GM23338 (cell line): Measurements from ENCODE around the gene POU3F2. TPM values are rescaled to one million over a fixed set of nuclear protein-coding genes. Genes with fewer than 3 reads are reported as not detected.

Source experiments
- ATAC-seq: fragments of 200-7000 bp; cut with Tn5 transposase; 3 replicates; pipeline ENCODE4 v1.9.1; 2020
- DNase-seq: peaks from one replicate; pipeline ENCODE4 v3.0.0-alpha.2; 2015; ENCODE audit warnings: low spot score
- H2AFZ ChIP-seq: fragments of 200-600 bp; sonication (generic); 2 replicates; pipeline ENCODE4 v1.8.0; 2016; ENCODE audit warnings: antibody characterized with exemption, mild to moderate bottlenecking, moderate library complexity
- H3F3A ChIP-seq: fragments of 200-600 bp; sonication (generic); replicated peaks from 2 replicates; pipeline ENCODE4 v1.8.0; 2017; ENCODE audit warnings: antibody characterized with exemption, mixed run types, low read depth
- H3K27ac ChIP-seq: fragments of 200-600 bp; sonication (generic); 2 replicates; pipeline ENCODE4 v1.6.1; 2016; ENCODE audit warnings: low read depth
- H3K27me3 ChIP-seq: fragments of 200-600 bp; sonication (generic); 2 replicates; pipeline ENCODE4 v1.8.0; 2016; ENCODE audit warnings: mild to moderate bottlenecking, mixed run types, moderate library complexity; ENCODE audit not compliant: insufficient read depth
- H3K36me3 ChIP-seq: fragments of 200-600 bp; sonication (generic); 2 replicates; pipeline ENCODE4 v1.8.0; 2016; ENCODE audit warnings: mild to moderate bottlenecking; ENCODE audit not compliant: insufficient read depth
- H3K4me1 ChIP-seq: fragments of 200-600 bp; sonication (generic); 2 replicates; pipeline ENCODE4 v1.8.0; 2016; ENCODE audit warnings: mild to moderate bottlenecking, moderate library complexity; ENCODE audit not compliant: insufficient read depth
- H3K4me2 ChIP-seq: fragments of 200-600 bp; sonication (generic); 2 replicates; pipeline ENCODE4 v1.7.1; 2017; ENCODE audit warnings: mixed run types
- H3K4me3 ChIP-seq: fragments of 200-600 bp; sonication (generic); 2 replicates; pipeline ENCODE4 v1.6.1; 2016; ENCODE audit warnings: mixed run types
- H3K79me2 ChIP-seq: fragments of 200-600 bp; sonication (generic); replicated peaks from 2 replicates; pipeline ENCODE4 v1.8.0; 2017; ENCODE audit warnings: mild to moderate bottlenecking; ENCODE audit not compliant: insufficient read depth
- H3K9me2 ChIP-seq: fragments of 200-600 bp; sonication (generic); 2 replicates; pipeline ENCODE4 v1.8.0; 2017; ENCODE audit not compliant: insufficient read depth
- H4K20me1 ChIP-seq: fragments of 200-600 bp; sonication (generic); replicated peaks from 2 replicates; pipeline ENCODE4 v1.8.0; 2017; ENCODE audit warnings: mild to moderate bottlenecking; ENCODE audit not compliant: insufficient read depth
- H3K27ac Mint-ChIP-seq: 2 replicates; pipeline ENCODE4 v1.8.0; 2020; ENCODE audit warnings: inconsistent platforms, mild to moderate bottlenecking, moderate library complexity, mixed read lengths
- H3K27me3 Mint-ChIP-seq: 3 replicates; pipeline ENCODE4 v1.8.0; 2022; ENCODE audit warnings: low read depth, mild to moderate bottlenecking, moderate library complexity, mixed read lengths, inconsistent platforms; ENCODE audit not compliant: insufficient read depth, poor library complexity
- H3K36me3 Mint-ChIP-seq: 3 replicates; pipeline ENCODE4 v1.8.0; 2021; ENCODE audit warnings: low read depth, mild to moderate bottlenecking, inconsistent platforms, moderate library complexity, mixed read lengths
- H3K4me1 Mint-ChIP-seq: 3 replicates; pipeline ENCODE4 v1.8.0; 2020; ENCODE audit warnings: mild to moderate bottlenecking, inconsistent platforms, mixed read lengths
- H3K4me3 Mint-ChIP-seq: 3 replicates; pipeline ENCODE4 v1.8.0; 2021; ENCODE audit warnings: moderate library complexity, mild to moderate bottlenecking, inconsistent platforms, mixed read lengths
- H3K9me3 Mint-ChIP-seq: 3 replicates; pipeline ENCODE4 v1.8.0; 2020; ENCODE audit warnings: moderate library complexity, mild to moderate bottlenecking, inconsistent platforms, mixed read lengths
- CREB1 ChIP-seq: fragments of 250-450 bp; sonication (Bioruptor Pico); IDR thresholded peaks from 2 replicates; pipeline ENCODE4 v1.5.0; 2020; ENCODE audit warnings: low read depth, mild to moderate bottlenecking, moderate library complexity
- EZH2 ChIP-seq: fragments of 200-600 bp; sonication (generic); IDR thresholded peaks from one replicate; pipeline ENCODE4 v1.8.0; 2017; ENCODE audit warnings: antibody characterized with exemption, mild to moderate bottlenecking, low read depth; ENCODE audit not compliant: unreplicated experiment
- EZH2phosphoT487 ChIP-seq: fragments of 200-600 bp; sonication (generic); IDR thresholded peaks from one replicate; pipeline ENCODE4 v1.8.1; 2018; ENCODE audit warnings: antibody characterized with exemption; ENCODE audit not compliant: unreplicated experiment
- JUNB ChIP-seq: IDR thresholded peaks from one replicate; pipeline ENCODE4 v1.6.1; 2016; ENCODE audit warnings: antibody characterized with exemption; ENCODE audit not compliant: unreplicated experiment
- POLR2AphosphoS5 ChIP-seq: IDR thresholded peaks from 2 replicates; pipeline ENCODE4 v1.6.1; 2016; ENCODE audit warnings: antibody characterized with exemption, low read depth
- STAT1 ChIP-seq: IDR thresholded peaks from one replicate; pipeline ENCODE4 v1.6.1; 2016; ENCODE audit warnings: antibody characterized with exemption; ENCODE audit not compliant: unreplicated experiment
- ZNF331 ChIP-seq: fragments of 250-450 bp; sonication (Bioruptor Pico); IDR thresholded peaks from 2 replicates; pipeline ENCODE4 v1.5.0; 2020; ENCODE audit warnings: low read depth, mild to moderate bottlenecking, moderate library complexity
- polyA plus RNA-seq: library from polyadenylated mRNA; unstranded; fragments of >200 nt; fragmentation: Nextera tagmentation; extraction: Ambion mirVana; gene quantifications from 2 replicates; pipeline ENCODE4 v1.2.1, GENCODE V29; 2016
- total RNA-seq: library from RNA; depleted of rRNA; stranded (reverse); fragments of >200 nt; shearing (Covaris generic); gene quantifications from 2 replicates; pipeline ENCODE4 v1.2.3, GENCODE V29; 2014
- TF ChIP-seq, protein P1 (sequence below): IDR thresholded peaks from 2 replicates; pipeline ENCODE4 v1.6.1; 2016; ENCODE audit warnings: antibody characterized with exemption
- TF ChIP-seq, protein P2 (sequence below): IDR thresholded peaks from one replicate; pipeline ENCODE4 v1.6.1; 2018; ENCODE audit warnings: antibody characterized with exemption; ENCODE audit not compliant: unreplicated experiment
- TF ChIP-seq, protein P3 (sequence below), 2 experiments: fragments of 200-600 bp in 1 of 2; sonication (generic) in 1 of 2; conservative IDR thresholded peaks; 2 replicates each; pipeline versions ENCODE4 v1.5.1 to v1.6.1; 2016 to 2017; ENCODE audit warnings: antibody characterized with exemption in 2 of 2, low read depth in 2 of 2, mild to moderate bottlenecking in 2 of 2, moderate library complexity in 1 of 2

The POU3F2 gene
- total and polyA plus RNA-seq, 2 experiments from 2014 or later, result 0.26 to 0.76 TPM

DNA sequence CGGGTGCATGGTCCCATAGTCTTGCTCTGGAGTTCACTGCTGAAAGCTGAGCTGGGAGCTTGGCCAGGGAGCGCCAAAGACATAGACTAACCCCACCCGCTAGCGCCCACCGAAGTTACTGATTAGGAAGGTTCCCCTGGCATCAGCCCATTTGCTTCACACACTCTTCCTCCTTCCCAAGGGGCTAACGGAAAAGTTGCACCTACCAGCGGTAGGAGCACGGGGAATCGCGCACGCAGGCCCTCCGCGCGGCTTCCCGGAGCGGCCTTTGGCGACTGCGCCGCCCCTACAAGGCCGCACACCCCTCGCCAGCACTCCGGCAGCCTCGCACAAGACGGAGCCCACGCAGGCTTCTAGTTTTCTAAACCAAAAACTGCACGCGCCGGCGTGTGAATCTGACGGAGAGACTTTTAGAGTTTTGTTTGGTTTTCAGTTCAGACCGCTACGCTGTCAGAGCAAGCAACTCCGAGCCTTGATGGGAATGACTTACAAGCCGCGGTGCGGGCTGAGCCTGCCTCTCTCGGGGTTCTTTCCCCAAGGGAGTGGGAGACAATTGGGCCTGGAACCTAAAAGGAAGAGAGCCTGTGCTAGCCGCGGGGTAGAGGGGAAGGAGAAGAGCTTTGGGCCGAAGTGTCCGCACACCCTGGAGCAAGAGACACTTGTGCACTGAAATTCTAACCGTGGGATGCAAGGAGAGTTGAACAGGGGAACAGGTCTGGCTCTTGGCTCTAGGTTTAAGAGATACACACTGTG is 891 bp upstream of the POU3F2 start:
- Histone ChIP-seq H3K27ac (no peak overlapping the region), H3K36me3 (no peaks in the 10 kb centered on the region), H3F3A (peaks cover 15% of the 10 kb centered on the region), H3K4me3 (peak overlapping the region; percentile 66), H3K4me2 (peak overlapping the region; percentile 90), H4K20me1 (peaks cover 12% of the 10 kb centered on the region), H3K79me2 (no peaks in the 10 kb centered on the region), H3K9me2 (no peaks in the 10 kb centered on the region), H3K4me1 (peaks cover 60% of the 10 kb centered on the region), H2AFZ (peak overlapping the region; percentile 94), H3K27me3 (peaks cover 96% of the 10 kb centered on the region)
- ATAC-seq (peak; percentile 4), DNase-seq (peak; percentile 71)
- Mint-ChIP-seq H3K4me3 (peak overlapping the region; percentile 71), H3K4me1 (peaks cover 57% of the 10 kb centered on the region), H3K27me3 (peaks cover 92% of the 10 kb centered on the region), H3K9me3 (no peaks in the 10 kb centered on the region; the same call in 2 of the 3 replicates), H3K27ac (no peak overlapping the region), H3K36me3 (no peaks in the 10 kb centered on the region; the same call in 2 of the 3 replicates)
- peak; percentile 76 for TF ChIP-seq EZH2phosphoT487
- no peak for TF ChIP-seq STAT1
- no peak for TF ChIP-seq CREB1 (CRISPR knock-in tag)
- TF ChIP-seq, protein P1, sequence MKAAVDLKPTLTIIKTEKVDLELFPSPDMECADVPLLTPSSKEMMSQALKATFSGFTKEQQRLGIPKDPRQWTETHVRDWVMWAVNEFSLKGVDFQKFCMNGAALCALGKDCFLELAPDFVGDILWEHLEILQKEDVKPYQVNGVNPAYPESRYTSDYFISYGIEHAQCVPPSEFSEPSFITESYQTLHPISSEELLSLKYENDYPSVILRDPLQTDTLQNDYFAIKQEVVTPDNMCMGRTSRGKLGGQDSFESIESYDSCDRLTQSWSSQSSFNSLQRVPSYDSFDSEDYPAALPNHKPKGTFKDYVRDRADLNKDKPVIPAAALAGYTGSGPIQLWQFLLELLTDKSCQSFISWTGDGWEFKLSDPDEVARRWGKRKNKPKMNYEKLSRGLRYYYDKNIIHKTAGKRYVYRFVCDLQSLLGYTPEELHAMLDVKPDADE, result no peak
- no peak for TF ChIP-seq POLR2AphosphoS5
- peak; percentile 95 for TF ChIP-seq EZH2

GRCh38 chr6:98835149-98836024 is 1.0 kb downstream of the POU3F2 start:
- peak overlapping the region; percentile 59 for H3K4me3 ChIP-seq
- peak overlapping the region; percentile 65; the same call in 1 of the 2 replicates for H2AFZ ChIP-seq
- peak; percentile 61 for DNase-seq
- Mint-ChIP-seq H3K9me3 (no peaks in the 10 kb centered on the region; the same call in 2 of the 3 replicates), H3K4me3 (peak overlapping the region; percentile 72), H3K36me3 (no peaks in the 10 kb centered on the region; the same call in 2 of the 3 replicates), H3K27ac (no peak overlapping the region), H3K27me3 (peaks cover 89% of the 10 kb centered on the region), H3K4me1 (peaks cover 52% of the 10 kb centered on the region)
- H3F3A ChIP-seq, result peaks cover 17% of the 10 kb centered on the region
- no peaks in the 10 kb centered on the region for H3K79me2 ChIP-seq
- H3K4me1 ChIP-seq, result peaks cover 64% of the 10 kb centered on the region
- H3K27ac ChIP-seq, result no peak overlapping the region
- no peaks in the 10 kb centered on the region for H3K36me3 ChIP-seq
- H3K4me2 ChIP-seq, result peak overlapping the region; percentile 79
- H3K9me2 ChIP-seq, result no peaks in the 10 kb centered on the region
- peaks cover 96% of the 10 kb centered on the region for H3K27me3 ChIP-seq
- ATAC-seq, result peak; percentile 1
- H4K20me1 ChIP-seq, result peaks cover 4% of the 10 kb centered on the region
- TF ChIP-seq, protein P2, sequence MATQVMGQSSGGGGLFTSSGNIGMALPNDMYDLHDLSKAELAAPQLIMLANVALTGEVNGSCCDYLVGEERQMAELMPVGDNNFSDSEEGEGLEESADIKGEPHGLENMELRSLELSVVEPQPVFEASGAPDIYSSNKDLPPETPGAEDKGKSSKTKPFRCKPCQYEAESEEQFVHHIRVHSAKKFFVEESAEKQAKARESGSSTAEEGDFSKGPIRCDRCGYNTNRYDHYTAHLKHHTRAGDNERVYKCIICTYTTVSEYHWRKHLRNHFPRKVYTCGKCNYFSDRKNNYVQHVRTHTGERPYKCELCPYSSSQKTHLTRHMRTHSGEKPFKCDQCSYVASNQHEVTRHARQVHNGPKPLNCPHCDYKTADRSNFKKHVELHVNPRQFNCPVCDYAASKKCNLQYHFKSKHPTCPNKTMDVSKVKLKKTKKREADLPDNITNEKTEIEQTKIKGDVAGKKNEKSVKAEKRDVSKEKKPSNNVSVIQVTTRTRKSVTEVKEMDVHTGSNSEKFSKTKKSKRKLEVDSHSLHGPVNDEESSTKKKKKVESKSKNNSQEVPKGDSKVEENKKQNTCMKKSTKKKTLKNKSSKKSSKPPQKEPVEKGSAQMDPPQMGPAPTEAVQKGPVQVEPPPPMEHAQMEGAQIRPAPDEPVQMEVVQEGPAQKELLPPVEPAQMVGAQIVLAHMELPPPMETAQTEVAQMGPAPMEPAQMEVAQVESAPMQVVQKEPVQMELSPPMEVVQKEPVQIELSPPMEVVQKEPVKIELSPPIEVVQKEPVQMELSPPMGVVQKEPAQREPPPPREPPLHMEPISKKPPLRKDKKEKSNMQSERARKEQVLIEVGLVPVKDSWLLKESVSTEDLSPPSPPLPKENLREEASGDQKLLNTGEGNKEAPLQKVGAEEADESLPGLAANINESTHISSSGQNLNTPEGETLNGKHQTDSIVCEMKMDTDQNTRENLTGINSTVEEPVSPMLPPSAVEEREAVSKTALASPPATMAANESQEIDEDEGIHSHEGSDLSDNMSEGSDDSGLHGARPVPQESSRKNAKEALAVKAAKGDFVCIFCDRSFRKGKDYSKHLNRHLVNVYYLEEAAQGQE, result no peak
- TF ChIP-seq, protein P1, result no peak
- TF ChIP-seq EZH2, result peak; percentile 91
- TF ChIP-seq EZH2phosphoT487, result peak; percentile 65
- no peak for TF ChIP-seq JUNB
- TF ChIP-seq, protein P3, sequence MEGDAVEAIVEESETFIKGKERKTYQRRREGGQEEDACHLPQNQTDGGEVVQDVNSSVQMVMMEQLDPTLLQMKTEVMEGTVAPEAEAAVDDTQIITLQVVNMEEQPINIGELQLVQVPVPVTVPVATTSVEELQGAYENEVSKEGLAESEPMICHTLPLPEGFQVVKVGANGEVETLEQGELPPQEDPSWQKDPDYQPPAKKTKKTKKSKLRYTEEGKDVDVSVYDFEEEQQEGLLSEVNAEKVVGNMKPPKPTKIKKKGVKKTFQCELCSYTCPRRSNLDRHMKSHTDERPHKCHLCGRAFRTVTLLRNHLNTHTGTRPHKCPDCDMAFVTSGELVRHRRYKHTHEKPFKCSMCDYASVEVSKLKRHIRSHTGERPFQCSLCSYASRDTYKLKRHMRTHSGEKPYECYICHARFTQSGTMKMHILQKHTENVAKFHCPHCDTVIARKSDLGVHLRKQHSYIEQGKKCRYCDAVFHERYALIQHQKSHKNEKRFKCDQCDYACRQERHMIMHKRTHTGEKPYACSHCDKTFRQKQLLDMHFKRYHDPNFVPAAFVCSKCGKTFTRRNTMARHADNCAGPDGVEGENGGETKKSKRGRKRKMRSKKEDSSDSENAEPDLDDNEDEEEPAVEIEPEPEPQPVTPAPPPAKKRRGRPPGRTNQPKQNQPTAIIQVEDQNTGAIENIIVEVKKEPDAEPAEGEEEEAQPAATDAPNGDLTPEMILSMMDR (conservative IDR thresholded peaks at IDR 0.05; ENCODE audit: low read depth in 2 of 2), result no peak
- no peak for TF ChIP-seq ZNF331
